Spinal cord (tissue), 10 donors: ENCODE data around the gene MET. TPM values are rescaled to one million over a fixed set of nuclear protein-coding genes. Genes with fewer than 3 reads are reported as not detected.
A peak's percentile ranks its signal among the peaks of the same experiment; 100 is the strongest.

Experiments
- DNase-seq, 6 donors: peaks; one replicate each; pipeline versions ENCODE4 v3.0.0 to v3.0.0-alpha.2; 2013 to 2015; ENCODE audit warnings: low spot score in 6 of 6, low read depth in 4 of 6
- H3K27ac ChIP-seq: one replicate; pipeline ENCODE4 v1.5.1; 2013; ENCODE audit warnings: low read depth, low read length, control low read depth
- H3K27me3 ChIP-seq: one replicate; pipeline ENCODE4 v1.6.1; 2013; ENCODE audit warnings: low read length; ENCODE audit not compliant: control insufficient read depth, insufficient read depth
- H3K36me3 ChIP-seq: one replicate; pipeline ENCODE4 v1.6.1; 2013; ENCODE audit warnings: low read length; ENCODE audit not compliant: control insufficient read depth, insufficient read depth
- H3K4me1 ChIP-seq: one replicate; pipeline ENCODE4 v1.6.1; 2013; ENCODE audit warnings: low read length; ENCODE audit not compliant: control insufficient read depth, insufficient read depth
- H3K4me3 ChIP-seq: one replicate; pipeline ENCODE4 v1.5.1; 2013; ENCODE audit warnings: low read depth, low read length, control low read depth
- H3K9me3 ChIP-seq: one replicate; pipeline ENCODE4 v1.6.1; 2013; ENCODE audit warnings: low read length; ENCODE audit not compliant: control insufficient read depth, insufficient read depth
- WGBS: methylation state at CpG from one replicate; pipeline ENCODE4 v1.1.5; 2013; ENCODE audit warnings: missing lambda C conversion rate; ENCODE audit not compliant: insufficient coverage; 5-methylcytosine and 5-hydroxymethylcytosine counted together
- polyA plus RNA-seq, 2 donors: library from polyadenylated mRNA; unstranded; fragments of 120-200 nt; gene quantifications; one replicate each; pipeline ENCODE4 v1.2.1, GENCODE V29; 2013; ENCODE audit not compliant: insufficient read length in 2 of 2
- total RNA-seq, 2 donors: library from RNA; depleted of rRNA in 1 of 2; stranded (reverse); fragments of 120-200 nt in 1 of 2; fragments of >200 nt in 1 of 2; gene quantifications; one replicate each; pipeline versions ENCODE4 v1.2.3 to v1.2.4, GENCODE V29; 2013 to 2014
- donor health status: healthy.

The MET gene
- total and polyA plus RNA-seq, 4 donors, result 2.4 to 27.8 (median 10.0) TPM

DNA sequence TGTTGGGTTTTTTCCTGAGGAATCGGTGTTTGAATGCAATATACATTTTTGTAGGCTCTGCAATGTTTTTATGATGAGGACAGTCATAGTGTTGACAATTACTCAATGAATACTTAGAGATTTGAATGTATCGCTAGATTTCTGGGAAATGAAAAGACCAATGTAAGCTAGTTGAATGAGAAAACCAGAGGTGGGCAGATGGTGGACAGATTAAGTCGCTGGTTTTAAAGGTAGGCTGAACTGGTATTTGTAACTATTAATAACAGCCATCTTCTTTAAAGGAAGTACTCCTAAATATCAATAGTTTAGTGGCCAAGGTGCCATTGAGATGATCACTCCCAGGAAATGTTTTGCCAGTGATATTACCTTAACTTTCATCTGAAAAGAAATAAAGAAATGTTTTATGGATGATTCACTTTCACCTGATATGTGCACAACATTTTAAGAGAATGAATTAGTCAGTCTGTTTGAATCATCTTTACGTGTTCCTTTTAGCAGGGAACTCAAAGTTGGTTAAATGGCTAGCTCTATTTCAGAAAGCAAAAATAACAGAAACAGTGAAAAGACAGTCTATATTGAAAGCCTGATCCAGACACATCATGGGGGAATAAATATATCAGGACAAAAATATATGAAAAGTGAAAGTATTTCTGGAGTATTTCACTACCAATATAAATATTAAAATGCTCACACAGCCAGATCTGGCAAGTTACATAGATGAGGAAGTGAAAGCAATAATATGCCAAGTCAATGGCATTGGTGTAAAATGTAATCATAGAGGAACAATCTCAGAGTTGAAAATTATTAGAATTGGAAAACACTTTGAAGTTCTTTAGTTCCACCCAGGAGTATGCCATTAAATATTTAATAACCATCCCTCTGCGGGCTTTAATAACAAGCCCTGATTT, 20.7 kb downstream of the MET start:
- H3K9me3 ChIP-seq, result no peaks in the 10 kb centered on the region
- DNase-seq, result no peak
- H3K27ac ChIP-seq, result no peak overlapping the region
- no peak overlapping the region for H3K4me3 ChIP-seq
- no peaks in the 10 kb centered on the region for H3K4me1 ChIP-seq
- H3K27me3 ChIP-seq, result no peaks in the 10 kb centered on the region
- WGBS, result 100% methylated on average over 1 of the region's 5 CpGs
- no peaks in the 10 kb centered on the region for H3K36me3 ChIP-seq

- 63% methylated on average over 3 of the region's 5 CpGs for WGBS
- no peak for DNase-seq
Observed at GRCh38 chr7:116696707-116697106, 24.7 kb downstream of the MET start.

DNA sequence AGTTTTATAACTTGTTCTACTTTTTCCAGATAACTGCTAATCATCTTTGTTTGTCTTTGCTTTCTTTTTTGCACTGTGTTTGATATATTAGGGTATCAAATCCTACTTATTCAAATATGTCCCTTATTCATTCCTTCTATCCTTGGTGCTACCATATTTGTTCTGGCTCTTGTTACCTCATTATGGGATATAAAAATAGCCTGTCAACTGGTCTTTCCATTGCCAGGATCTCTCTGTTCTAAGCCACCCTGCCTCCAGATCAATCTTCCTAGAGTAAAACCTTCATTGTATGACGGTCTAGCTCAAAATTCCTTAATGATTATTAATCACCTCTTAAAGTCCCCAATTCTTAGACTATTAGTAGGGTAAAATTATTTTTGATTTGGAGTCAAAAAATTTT, 25.2 kb downstream of the MET start:
- WGBS, result no CpG with 5 or more reads among the region's 1 CpG
- no peaks in the 10 kb centered on the region for H3K36me3 ChIP-seq
- DNase-seq, result no peak
- no peaks in the 10 kb centered on the region for H3K9me3 ChIP-seq
- no peak overlapping the region for H3K4me3 ChIP-seq
- no peaks in the 10 kb centered on the region for H3K4me1 ChIP-seq
- no peaks in the 10 kb centered on the region for H3K27me3 ChIP-seq
- no peak overlapping the region for H3K27ac ChIP-seq

More at GRCh38 chr7:116696707-116697106, 24.7 kb downstream of the MET start:
- Histone ChIP-seq H3K27ac (no peak overlapping the region), H3K27me3 (no peaks in the 10 kb centered on the region), H3K9me3 (no peaks in the 10 kb centered on the region), H3K4me1 (no peaks in the 10 kb centered on the region), H3K36me3 (no peaks in the 10 kb centered on the region), H3K4me3 (no peak overlapping the region)

GRCh38 chr7:116697761-116698160, 25.8 kb downstream of the MET start:
- H3K4me3 ChIP-seq, result no peak overlapping the region
- no peak for DNase-seq
- no peaks in the 10 kb centered on the region for H3K4me1 ChIP-seq
- H3K27me3 ChIP-seq, result no peaks in the 10 kb centered on the region
- H3K9me3 ChIP-seq, result no peaks in the 10 kb centered on the region
- H3K27ac ChIP-seq, result peak overlapping the region; percentile 12
- WGBS, result no CpG with 5 or more reads among the region's 1 CpG
- H3K36me3 ChIP-seq, result no peaks in the 10 kb centered on the region

- WGBS, result no CpG with 5 or more reads among the region's 2 CpGs
Observed at GRCh38 chr7:116698396-116698795, 26.4 kb downstream of the MET start.

DNA sequence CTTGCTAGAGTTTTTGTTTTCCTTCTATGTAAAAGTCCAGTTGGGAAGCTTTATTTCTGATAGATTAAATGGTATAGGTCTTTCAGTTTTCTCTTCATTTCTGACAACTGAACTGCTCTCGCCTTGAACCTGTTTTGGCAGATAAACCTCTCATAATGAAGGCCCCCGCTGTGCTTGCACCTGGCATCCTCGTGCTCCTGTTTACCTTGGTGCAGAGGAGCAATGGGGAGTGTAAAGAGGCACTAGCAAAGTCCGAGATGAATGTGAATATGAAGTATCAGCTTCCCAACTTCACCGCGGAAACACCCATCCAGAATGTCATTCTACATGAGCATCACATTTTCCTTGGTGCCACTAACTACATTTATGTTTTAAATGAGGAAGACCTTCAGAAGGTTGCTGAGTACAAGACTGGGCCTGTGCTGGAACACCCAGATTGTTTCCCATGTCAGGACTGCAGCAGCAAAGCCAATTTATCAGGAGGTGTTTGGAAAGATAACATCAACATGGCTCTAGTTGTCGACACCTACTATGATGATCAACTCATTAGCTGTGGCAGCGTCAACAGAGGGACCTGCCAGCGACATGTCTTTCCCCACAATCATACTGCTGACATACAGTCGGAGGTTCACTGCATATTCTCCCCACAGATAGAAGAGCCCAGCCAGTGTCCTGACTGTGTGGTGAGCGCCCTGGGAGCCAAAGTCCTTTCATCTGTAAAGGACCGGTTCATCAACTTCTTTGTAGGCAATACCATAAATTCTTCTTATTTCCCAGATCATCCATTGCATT, 27.1 kb downstream of the MET start:
- 88% methylated on average over 4 of the region's 12 CpGs for WGBS
- peak overlapping the region; percentile 33 for H3K27ac ChIP-seq
- no peaks in the 10 kb centered on the region for H3K36me3 ChIP-seq
- DNase-seq, result no peak
- no peak overlapping the region for H3K4me3 ChIP-seq
- no peaks in the 10 kb centered on the region for H3K9me3 ChIP-seq
- H3K4me1 ChIP-seq, result no peaks in the 10 kb centered on the region
- no peaks in the 10 kb centered on the region for H3K27me3 ChIP-seq

More at GRCh38 chr7:116698396-116698795, 26.4 kb downstream of the MET start:
- Histone ChIP-seq H3K27me3 (no peaks in the 10 kb centered on the region), H3K27ac (peak overlapping the region; percentile 12), H3K36me3 (no peaks in the 10 kb centered on the region), H3K4me1 (no peaks in the 10 kb centered on the region), H3K9me3 (no peaks in the 10 kb centered on the region), H3K4me3 (no peak overlapping the region)
- DNase-seq, result peak in 2 of 6 donors; percentile 16 to 45

DNA sequence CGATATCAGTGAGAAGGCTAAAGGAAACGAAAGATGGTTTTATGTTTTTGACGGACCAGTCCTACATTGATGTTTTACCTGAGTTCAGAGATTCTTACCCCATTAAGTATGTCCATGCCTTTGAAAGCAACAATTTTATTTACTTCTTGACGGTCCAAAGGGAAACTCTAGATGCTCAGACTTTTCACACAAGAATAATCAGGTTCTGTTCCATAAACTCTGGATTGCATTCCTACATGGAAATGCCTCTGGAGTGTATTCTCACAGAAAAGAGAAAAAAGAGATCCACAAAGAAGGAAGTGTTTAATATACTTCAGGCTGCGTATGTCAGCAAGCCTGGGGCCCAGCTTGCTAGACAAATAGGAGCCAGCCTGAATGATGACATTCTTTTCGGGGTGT, 27.7 kb downstream of the MET start:
- 70% methylated on average over 3 of the region's 6 CpGs for WGBS
- Histone ChIP-seq H3K4me1 (no peaks in the 10 kb centered on the region), H3K4me3 (no peak overlapping the region), H3K27me3 (no peaks in the 10 kb centered on the region), H3K36me3 (no peaks in the 10 kb centered on the region), H3K27ac (peak overlapping the region; percentile 33), H3K9me3 (no peaks in the 10 kb centered on the region)
- no peak for DNase-seq

DNA sequence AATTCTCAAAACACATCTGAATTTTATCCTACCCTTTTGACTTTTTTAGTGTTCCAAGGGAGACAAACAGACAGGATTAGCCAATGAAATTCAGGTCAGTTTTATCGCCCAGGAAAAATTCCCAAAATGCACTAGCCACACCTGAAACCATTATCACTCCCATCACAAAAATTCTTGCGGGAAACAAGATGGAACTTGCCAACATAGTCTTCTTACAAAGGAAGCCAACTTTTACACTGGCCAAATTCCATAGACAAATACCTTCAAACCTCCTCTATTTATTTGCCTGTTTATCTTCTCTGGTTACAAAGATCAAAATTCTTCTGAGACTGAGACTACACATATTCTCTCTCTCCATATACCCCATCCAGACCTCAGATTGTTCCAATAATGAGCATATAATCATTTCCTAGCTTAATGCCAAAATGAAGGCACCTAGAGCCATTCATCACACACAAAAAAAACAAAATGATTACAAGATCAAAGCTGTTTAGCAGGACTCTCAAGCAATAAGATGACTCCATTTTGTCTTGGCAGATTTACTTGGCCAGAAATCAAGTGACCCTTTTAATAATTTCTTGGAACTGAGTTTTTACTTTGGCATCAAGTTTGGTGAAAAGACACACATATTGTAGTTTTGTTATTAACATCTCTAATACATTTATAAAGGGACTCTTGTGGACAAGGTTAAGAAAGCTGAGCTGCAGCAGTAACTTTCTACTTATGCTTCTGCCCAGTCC, 30.2 kb downstream of the MET start:
- Histone ChIP-seq H3K4me1 (no peaks in the 10 kb centered on the region), H3K27ac (no peak overlapping the region), H3K27me3 (no peaks in the 10 kb centered on the region), H3K4me3 (no peak overlapping the region), H3K36me3 (no peaks in the 10 kb centered on the region), H3K9me3 (no peaks in the 10 kb centered on the region)
- 96% methylated on average over 2 of the region's 2 CpGs for WGBS
- no peak for DNase-seq

GRCh38 chr7:116704650-116705228, 32.7 kb downstream of the MET start:
- H3K4me1 ChIP-seq, result no peaks in the 10 kb centered on the region
- H3K4me3 ChIP-seq, result no peak overlapping the region
- no peaks in the 10 kb centered on the region for H3K36me3 ChIP-seq
- no peaks in the 10 kb centered on the region for H3K27me3 ChIP-seq
- DNase-seq, result no peak
- H3K9me3 ChIP-seq, result no peaks in the 10 kb centered on the region
- H3K27ac ChIP-seq, result no peak overlapping the region
- WGBS, result no CpG with 5 or more reads among the region's 2 CpGs
